NCI-H187 treated with DMSO at 0.1 percent for 48 hours (cell line): ENCODE measurements around the gene RNF123.
"Not testable (repeated sequence)": the region's sequence is repeated elsewhere in the genome, so short reads cannot be mapped to it uniquely, and the experiment has no call there.

ENCODE experiments used
- DNase-seq: peaks from one replicate; lab custom pipeline; 2025; lab: John Stamatoyannopoulos, UW

The RNF123 gene

GRCh38 chr3:49720855-49721595 is 31.7 kb downstream of the RNF123 start:
- no peak for DNase-seq

GRCh38 chr3:49721596-49721895 is 32.2 kb downstream of the RNF123 start:
- DNase-seq, result no peak

- no peak for DNase-seq
Measured at GRCh38 chr3:49721896-49722781, 32.8 kb downstream of the RNF123 start.

GRCh38 chr3:49722896-49723295 is 33.5 kb downstream of the RNF123 start:
- no peak for DNase-seq

GRCh38 chr3:49723296-49723627 is 33.9 kb downstream of the RNF123 start:
- no peak for DNase-seq

- DNase-seq, result peak; percentile 28
Measured at GRCh38 chr3:49723628-49724551, 34.5 kb downstream of the RNF123 start, which contains the start of gene GMPPB. Gene GMPPB, minus strand, starts transcription at chr3:49723951. Its CDS starts 225 bp downstream, at chr3:49723726.

- no peak for DNase-seq
Measured at GRCh38 chr3:49724586-49724985, 35.2 kb downstream of the RNF123 start.

GRCh38 chr3:49725906-49726681 is 36.7 kb downstream of the RNF123 start:
- DNase-seq, result no peak

- no peak for DNase-seq
Measured at GRCh38 chr3:49727154-49727923, 38.0 kb downstream of the RNF123 start.

GRCh38 chr3:49727924-49728361 is 38.6 kb downstream of the RNF123 start:
- DNase-seq, result no peak

- no peak for DNase-seq
Measured at GRCh38 chr3:49729966-49730609, 40.7 kb downstream of the RNF123 start.

GRCh38 chr3:49732597-49732996 is 43.2 kb downstream of the RNF123 start:
- DNase-seq, result no peak

GRCh38 chr3:49733551-49733950 is 44.2 kb downstream of the RNF123 start:
- DNase-seq, result no peak

- DNase-seq, result no peak
Measured at GRCh38 chr3:49734752-49735151, 45.4 kb downstream of the RNF123 start.

- no peak for DNase-seq
Measured at GRCh38 chr3:49738067-49738713, 48.8 kb downstream of the RNF123 start.

GRCh38 chr3:49740427-49740826 is 51.1 kb downstream of the RNF123 start:
- DNase-seq, result no peak

GRCh38 chr3:49745986-49746385 is 56.6 kb downstream of the RNF123 start:
- DNase-seq, result no peak

- DNase-seq, result no peak
Measured at GRCh38 chr3:49747792-49748480, 58.6 kb downstream of the RNF123 start.

GRCh38 chr3:49748874-49749273 is 59.5 kb downstream of the RNF123 start:
- not testable (repeated sequence) for DNase-seq
